Measurements from ENCODE around the gene IL1RAPL1. TPM values are rescaled to one million over a fixed set of nuclear protein-coding genes. Genes with fewer than 3 reads are reported as not detected.
A peak's percentile ranks its signal among the peaks of the same experiment; 100 is the strongest.
"Not testable (repeated sequence)": the region's sequence is repeated elsewhere in the genome, so short reads cannot be mapped to it uniquely, and the experiment has no call there.

IL1RAPL1 gene
- total and polyA plus RNA-seq, 8 donors = 0.05 to 0.20 (median 0.09) TPM; not detected in 5

GRCh38 chrX:29297171-29297800, 710.0 kb downstream of the IL1RAPL1 start:
- peak; percentile 85 for FAIRE-seq
- WGBS, 2 donors = 36 to 40% methylated on average over 4 of the region's 4 CpGs
- H3K9me3 ChIP-seq = no peaks in the 10 kb centered on the region

GRCh38 chrX:29299684-29300083, 712.4 kb downstream of the IL1RAPL1 start:
- TF ChIP-seq CTCF (IDR thresholded peaks at IDR 0.05) = no peak
- Histone ChIP-seq H3K27ac (no peak overlapping the region), H3K36me3 (no peaks in the 10 kb centered on the region), H3K9me3 (no peaks in the 10 kb centered on the region), H3K4me3 (no peak overlapping the region), H3K27me3 (peaks cover 0 to 10% (median 2%) of the 10 kb centered on the region in 4 donors), H3K4me1 (no peaks in the 10 kb centered on the region)
- ATAC-seq = no peak
- WGBS, 2 donors = 14 to 42% methylated on average over 2 of the region's 2 CpGs
- peak; percentile 41 for FAIRE-seq
- intact Hi-C loops (cut with DNase I) = no loop called here
- DNase-seq = no peak

More at GRCh38 chrX:29297171-29297800, 710.0 kb downstream of the IL1RAPL1 start:
- no peaks in the 10 kb centered on the region for H3K4me1 ChIP-seq
- no peak for TF ChIP-seq CTCF (IDR thresholded peaks at IDR 0.05)
- H3K4me3 ChIP-seq = no peak overlapping the region
- no peaks in the 10 kb centered on the region for H3K36me3 ChIP-seq
- peaks cover 0 to 7% (median 2%) of the 10 kb centered on the region in 4 donors for H3K27me3 ChIP-seq
- no peak for ATAC-seq
- intact Hi-C loops (cut with DNase I) = no loop called here
- DNase-seq = no peak
- H3K27ac ChIP-seq = no peak overlapping the region

GRCh38 chrX:29308726-29309125, 721.5 kb downstream of the IL1RAPL1 start:
- no peaks in the 10 kb centered on the region for H3K9me3 ChIP-seq
- 16 to 28% methylated on average over 4 of the region's 4 CpGs for WGBS, 2 donors
- no peak overlapping the region for H3K4me3 ChIP-seq
- H3K36me3 ChIP-seq = no peaks in the 10 kb centered on the region
- H3K27ac ChIP-seq = no peak overlapping the region
- intact Hi-C loops (cut with DNase I) = no loop called here
- ATAC-seq (no peak), FAIRE-seq (no peak), DNase-seq (no peak)
- H3K4me1 ChIP-seq = no peaks in the 10 kb centered on the region
- peaks cover 0 to 13% (median 0%) of the 10 kb centered on the region in 4 donors for H3K27me3 ChIP-seq
- no peak for TF ChIP-seq CTCF (IDR thresholded peaks at IDR 0.05)

GRCh38 chrX:29315931-29316330, 728.7 kb downstream of the IL1RAPL1 start:
- FAIRE-seq = no peak
- WGBS, 2 donors = 30 to 31% methylated on average over 3 of the region's 3 CpGs
- intact Hi-C loops (cut with DNase I) = no loop called here
- H3K27ac ChIP-seq = no peak overlapping the region
- TF ChIP-seq CTCF (IDR thresholded peaks at IDR 0.05) = no peak
- no peaks in the 10 kb centered on the region for H3K9me3 ChIP-seq
- no peaks in the 10 kb centered on the region for H3K4me1 ChIP-seq
- H3K4me3 ChIP-seq = no peak overlapping the region
- ATAC-seq = no peak
- no peaks in the 10 kb centered on the region for H3K27me3 ChIP-seq
- no peak for DNase-seq
- H3K36me3 ChIP-seq = no peaks in the 10 kb centered on the region

DNA sequence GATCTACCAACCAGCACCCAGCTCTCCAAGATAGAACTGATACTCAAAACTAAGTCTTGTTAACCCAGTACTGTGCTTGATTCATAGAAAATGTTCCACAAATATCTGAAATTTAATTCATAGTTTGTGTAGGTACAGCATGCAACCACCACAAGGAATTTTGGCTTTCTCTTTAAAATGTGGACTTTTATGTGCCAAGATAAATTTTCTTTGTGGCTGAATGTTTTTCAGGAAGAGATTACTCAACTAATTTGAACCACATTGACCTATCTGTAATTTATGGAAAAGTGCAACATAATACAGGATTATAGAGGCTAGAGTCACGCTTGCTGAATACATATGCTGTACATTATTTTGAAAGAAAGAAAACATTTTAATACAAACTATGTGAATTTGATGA, 730.8 kb downstream of the IL1RAPL1 start:
- Histone ChIP-seq H3K27ac (no peak overlapping the region), H3K4me1 (no peaks in the 10 kb centered on the region), H3K36me3 (no peaks in the 10 kb centered on the region), H3K4me3 (no peak overlapping the region), H3K27me3 (no peaks in the 10 kb centered on the region), H3K9me3 (no peaks in the 10 kb centered on the region)
- intact Hi-C loops (cut with DNase I) = no loop called here
- DNase-seq = no peak
- no peak for TF ChIP-seq CTCF (IDR thresholded peaks at IDR 0.05)
- no peak for FAIRE-seq
- 56 to 68% methylated on average over 1 of the region's 1 CpG for WGBS, 2 donors
- no peak for ATAC-seq

DNA sequence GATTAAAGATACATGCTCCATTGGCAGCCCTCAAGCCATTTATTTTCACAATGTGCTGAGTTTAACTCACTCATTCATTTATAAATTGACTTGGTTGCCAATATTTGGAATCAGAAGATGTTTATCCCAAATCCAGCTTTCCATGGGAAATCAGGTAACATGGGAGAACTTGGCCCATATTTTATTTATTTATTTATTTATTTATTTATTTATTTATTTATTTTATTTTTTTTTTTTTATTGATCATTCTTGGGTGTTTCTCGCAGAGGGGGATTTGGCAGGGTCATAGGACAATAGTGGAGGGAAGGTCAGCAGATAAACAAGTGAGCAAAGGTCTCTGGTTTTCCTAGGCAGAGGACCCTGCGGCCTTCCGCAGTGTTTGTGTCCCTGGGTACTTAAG, 745.2 kb downstream of the IL1RAPL1 start:
- H3K27ac ChIP-seq; H3K27me3 ChIP-seq; intact Hi-C loops (cut with DNase I); H3K4me1 ChIP-seq; H3K9me3 ChIP-seq; FAIRE-seq; H3K36me3 ChIP-seq; H3K4me3 ChIP-seq; ATAC-seq; DNase-seq: not testable (repeated sequence)
- 75% methylated on average over 3 of the region's 3 CpGs for WGBS, 2 donors

DNA sequence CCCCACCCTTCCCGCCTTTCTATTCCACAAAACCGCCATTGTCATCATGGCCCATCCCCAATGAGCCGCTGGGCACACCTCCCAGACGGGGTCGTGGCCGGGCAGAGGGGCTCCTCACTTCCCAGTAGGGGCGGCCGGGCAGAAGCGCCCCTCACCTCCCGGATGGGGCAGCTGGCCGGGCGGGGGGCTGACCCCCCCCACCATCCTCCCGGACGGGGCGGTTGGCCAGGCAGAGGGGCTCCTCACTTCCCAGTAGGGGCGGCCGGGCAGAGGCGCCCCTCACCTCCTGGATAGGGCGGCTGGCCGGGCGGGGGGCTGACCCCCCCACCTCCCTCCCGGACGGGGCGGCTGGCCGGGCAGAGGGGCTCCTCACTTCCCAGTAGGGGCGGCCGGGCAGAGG, 745.8 kb downstream of the IL1RAPL1 start:
- H3K4me1 ChIP-seq; H3K36me3 ChIP-seq; FAIRE-seq; H3K27me3 ChIP-seq; H3K27ac ChIP-seq; intact Hi-C loops (cut with DNase I); H3K9me3 ChIP-seq; H3K4me3 ChIP-seq; ATAC-seq: not testable (repeated sequence)
- peak in 1 of 6 donors; percentile 58 for DNase-seq
- 93 to 99% methylated on average over 7 to 12 of the region's 27 CpGs for WGBS, 2 donors
